Measurements from ENCODE around the gene MAZ.
"Not testable (repeated sequence)": the region's sequence is repeated elsewhere in the genome, so short reads cannot be mapped to it uniquely, and the experiment has no call there.

MAZ gene

DNA sequence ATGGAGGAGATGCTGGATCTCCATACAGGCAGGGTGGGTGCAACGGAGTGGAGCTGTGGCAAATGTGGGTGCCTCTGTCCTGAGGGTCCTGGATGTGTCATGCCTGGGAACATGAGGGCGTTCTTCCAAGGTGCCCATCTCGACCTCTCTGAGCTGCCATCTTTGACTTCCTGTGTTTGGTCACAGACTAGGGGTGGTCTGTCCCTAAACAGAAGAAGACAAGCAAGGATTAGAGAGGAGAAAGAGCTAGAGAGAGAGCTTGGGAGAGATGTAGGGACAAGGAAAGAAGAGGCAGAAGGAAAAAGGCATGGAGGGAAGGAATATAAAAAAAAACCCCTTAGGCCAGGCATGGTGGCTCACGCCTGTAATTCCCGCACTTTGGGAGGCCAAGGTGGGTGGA, 31.6 kb upstream of the MAZ start:
- TF ChIP-seq GATA1 (IDR thresholded peaks at IDR 0.05; ENCODE audit: low read depth, low read length) (no peak), POLR2A (IDR thresholded peaks at IDR 0.05; ENCODE audit: low read length) (no peak)
- no peak for DNase-seq

DNA sequence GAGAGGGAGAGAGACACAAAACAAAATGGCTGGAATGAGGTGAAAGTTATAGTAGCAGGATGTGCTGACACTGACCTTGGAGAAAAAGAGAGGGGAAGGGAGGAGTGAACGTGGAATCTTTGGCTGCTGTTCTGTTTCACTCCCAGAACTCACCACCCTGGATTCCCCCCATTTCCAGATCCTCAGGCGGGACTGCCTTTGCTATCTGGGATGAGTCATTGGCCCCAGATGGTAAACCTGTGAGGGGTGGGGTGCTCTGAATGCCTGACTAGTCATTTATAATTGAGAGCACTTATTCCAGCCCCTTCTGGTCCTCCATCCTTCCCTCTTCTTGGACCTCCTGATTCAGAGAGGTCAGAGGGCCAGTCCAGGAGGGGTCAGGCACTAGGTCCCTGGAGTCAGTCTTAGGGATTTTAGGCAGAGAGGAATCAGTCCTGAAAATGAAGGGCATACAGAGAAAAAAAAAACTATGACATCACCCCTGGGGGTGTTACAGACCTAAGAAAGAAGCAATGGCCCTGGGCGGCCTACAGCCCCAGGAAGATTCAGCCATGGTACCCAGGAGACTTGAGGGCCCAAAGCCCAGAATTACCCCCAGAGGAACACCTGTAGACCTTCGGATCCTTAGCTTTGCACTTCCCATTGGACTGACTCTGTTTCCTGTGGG, 30.5 kb upstream of the MAZ start:
- no peak for TF ChIP-seq GATA1 (IDR thresholded peaks at IDR 0.05; ENCODE audit: low read depth, low read length)
- TF ChIP-seq POLR2A (IDR thresholded peaks at IDR 0.05; ENCODE audit: low read length): no peak
- DNase-seq: no peak

DNA sequence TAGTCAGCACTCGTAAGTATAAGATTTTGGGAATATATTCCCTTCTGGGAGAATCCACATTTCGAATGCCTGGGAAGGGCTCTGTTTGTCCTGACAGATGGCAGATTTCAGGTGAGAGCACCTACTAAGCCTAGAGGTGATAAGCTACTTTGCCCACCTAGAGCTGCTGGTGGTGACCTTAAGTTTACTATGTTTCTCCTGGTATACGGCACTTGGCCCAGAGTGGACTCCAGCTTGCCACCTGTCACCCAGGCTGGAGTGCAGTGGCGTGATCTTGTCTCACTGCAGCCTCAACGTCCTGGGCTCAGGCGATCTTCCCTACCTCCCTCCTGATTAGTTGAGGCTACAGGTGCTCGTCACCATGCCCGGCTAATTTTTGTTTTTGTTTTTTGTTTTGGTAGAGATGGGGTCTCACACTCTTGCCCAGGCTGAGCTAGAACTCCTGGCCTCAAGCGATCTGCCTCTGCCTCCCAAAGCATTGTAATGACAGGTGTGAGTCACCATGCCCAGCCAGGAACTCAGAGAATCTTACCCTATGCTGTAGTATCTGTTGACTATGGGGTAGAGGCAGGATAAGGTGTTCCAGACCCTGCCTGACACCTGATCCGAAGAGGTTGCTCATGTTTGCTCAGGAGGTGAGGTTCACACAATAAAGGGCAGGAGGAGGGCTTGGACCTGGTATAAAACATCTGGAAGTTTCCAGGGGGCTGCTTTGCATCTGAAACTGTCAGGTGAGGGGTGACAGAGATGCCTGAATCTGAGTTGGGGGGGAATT, 28.6 kb upstream of the MAZ start, which contains the start of gene ZG16:
TSS of gene ZG16 (plus strand) at position 681 of the 775 bp plus-strand sequence. CDS start 1,011 bp downstream, outside the sequence.
- TF ChIP-seq POLR2A (IDR thresholded peaks at IDR 0.05; ENCODE audit: low read length) (no peak), GATA1 (IDR thresholded peaks at IDR 0.05; ENCODE audit: low read depth, low read length) (no peak)
- DNase-seq: no peak

DNA sequence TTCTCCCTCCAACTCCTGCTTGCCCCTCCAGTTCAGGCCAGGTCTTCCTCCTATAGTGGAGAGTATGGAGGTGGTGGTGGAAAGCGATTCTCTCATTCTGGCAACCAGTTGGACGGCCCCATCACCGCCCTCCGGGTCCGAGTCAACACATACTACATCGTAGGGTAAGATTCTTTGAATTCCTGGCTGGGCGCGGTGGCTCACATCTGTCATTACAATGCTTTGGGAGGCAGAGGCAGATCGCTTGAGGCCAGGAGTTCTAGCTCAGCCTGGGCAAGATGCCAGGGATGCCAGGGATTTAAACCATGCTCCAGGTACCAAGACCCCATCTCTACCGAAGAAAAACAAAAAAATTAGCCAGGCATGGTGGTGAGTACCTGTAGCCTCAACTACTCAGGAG, 26.9 kb upstream of the MAZ start:
- no peak for TF ChIP-seq GATA1 (IDR thresholded peaks at IDR 0.05; ENCODE audit: low read depth, low read length)
- TF ChIP-seq POLR2A (IDR thresholded peaks at IDR 0.05; ENCODE audit: low read length): no peak
- DNase-seq: no peak

DNA sequence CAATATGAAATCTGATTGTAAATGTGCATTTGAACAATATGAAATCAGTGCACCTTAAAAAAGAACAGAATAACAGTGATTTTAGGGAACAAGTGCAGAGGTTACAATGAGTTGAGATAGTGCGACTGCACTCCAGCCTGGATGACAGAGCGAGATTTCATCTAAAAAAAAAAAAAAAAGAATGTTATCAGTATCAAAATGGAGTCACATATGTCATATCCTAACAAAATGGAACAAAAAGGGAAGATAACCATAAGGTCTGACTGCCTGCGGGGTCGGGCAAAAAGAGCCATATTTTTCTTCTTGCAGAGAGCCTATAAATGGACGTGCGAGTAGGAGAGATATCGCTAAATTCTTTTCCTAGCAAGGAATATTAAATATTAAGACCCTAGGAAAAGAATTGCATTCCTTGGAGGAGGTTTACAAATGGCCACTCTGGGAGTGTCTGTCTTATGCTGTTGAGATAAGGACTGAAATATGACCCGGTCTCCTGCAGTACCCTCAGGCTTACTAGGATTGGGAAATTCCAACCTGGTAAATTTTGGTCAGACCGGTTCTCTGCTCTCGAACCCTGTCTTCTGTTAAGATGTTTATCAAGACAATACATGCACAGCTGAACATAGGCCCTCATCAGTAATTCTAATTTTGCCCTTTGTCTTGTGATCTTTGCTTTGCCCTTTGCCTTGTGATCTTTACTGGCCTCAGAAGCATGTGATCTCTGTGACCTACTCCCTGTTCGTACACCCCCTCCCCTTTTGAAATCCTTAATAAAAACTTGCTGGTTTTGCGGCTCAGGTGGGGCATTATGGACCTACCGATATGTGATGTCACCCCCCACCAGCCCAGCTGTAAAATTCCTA, 23.0 kb upstream of the MAZ start:
- not testable (repeated sequence) for DNase-seq

DNA sequence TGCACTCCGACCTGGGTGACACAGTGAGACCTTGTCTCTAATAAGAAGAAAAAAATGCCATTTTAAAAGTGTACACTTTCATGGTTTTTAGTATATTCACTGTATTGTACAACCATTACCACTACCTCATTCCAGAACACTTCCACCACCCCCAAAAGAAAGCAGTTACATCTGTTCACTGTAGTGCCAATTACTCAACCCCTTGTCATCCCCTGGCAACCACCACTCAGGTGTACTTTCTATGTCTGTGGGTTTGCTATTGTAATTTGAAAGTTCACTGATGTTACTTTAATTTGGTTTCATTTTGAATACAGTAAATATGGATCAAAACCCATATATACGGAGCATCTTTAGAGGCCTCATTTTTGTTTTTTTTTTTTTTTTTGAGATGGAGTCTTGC, 22.2 kb upstream of the MAZ start:
- no peak for TF ChIP-seq GATA1 (IDR thresholded peaks at IDR 0.05; ENCODE audit: low read depth, low read length)
- TF ChIP-seq POLR2A (IDR thresholded peaks at IDR 0.05; ENCODE audit: low read length): no peak
- DNase-seq: no peak

DNA sequence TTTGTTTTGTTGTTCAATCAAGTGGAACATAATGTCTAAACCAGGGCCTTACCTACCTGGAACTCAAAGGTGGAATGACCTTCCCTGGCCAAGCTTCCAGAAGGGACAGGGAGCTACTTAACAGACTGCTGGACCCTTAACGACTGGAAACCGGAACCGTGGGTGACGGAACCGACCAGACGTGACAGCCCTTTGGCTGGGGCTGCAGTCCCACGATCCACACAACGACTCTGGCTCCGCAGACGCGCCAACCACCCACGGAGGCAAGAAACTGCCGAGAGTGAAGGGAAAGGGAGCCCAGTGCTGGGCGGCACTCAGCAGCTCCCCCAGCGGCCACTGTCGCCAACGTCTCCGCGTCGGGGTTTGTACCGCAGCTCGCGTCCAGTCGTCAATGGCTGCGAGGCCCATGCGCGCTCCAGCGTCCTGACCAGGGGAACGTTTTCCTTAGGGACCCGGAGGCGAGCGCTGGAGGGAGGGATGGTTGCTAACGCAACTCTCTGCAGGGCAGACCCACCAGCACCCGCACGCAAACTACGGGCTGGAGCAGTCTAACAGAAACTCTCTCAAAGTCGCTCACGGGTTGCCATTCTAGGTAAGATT, 21.3 kb upstream of the MAZ start:
- TF ChIP-seq GATA1 (IDR thresholded peaks at IDR 0.05; ENCODE audit: low read depth, low read length) (no peak), POLR2A (IDR thresholded peaks at IDR 0.05; ENCODE audit: low read length) (no peak)
- peak; percentile 65 to 73 for DNase-seq

DNA sequence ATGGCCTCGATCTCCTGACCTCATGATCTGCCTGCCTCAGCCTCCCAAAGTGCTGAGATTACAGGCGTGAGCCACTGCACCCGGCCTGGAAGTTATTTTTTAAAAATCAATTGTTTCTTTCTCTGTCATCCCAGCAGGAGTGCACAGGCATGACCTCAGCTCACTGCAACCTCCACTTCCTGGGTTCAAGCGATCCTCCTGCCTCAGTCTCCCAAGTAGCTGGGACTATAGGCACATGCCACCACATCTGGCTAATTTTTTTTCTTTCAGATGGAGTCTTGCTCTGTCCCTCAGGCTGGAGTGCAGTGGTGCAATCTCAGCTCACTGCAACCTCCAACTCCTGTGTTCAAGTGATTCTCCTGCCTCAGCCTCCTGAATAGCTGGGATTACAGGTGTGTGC, 19.2 kb upstream of the MAZ start:
- not testable (repeated sequence) for DNase-seq

DNA sequence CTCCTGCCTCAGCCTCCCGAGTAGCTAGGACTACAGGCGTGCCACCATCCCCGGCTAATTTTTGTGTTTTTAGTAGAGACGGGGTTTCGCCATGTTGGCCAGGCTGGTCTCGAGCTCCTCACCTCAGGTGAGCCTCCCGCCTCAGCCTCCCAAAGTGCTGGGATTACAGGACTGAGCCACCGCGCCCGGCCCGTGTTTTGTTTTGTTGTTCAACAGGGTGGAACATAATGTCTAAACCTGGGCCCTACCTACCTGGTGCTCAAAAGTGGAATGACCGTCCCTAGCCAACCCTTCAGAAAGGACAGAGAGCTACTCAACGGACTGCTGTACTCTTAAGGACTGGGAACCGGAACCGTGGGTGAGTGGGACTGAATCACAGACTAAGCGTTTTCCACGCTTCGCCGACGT, 16.6 kb upstream of the MAZ start:
- no peak for TF ChIP-seq POLR2A (IDR thresholded peaks at IDR 0.05; ENCODE audit: low read length)
- no peak for TF ChIP-seq GATA1 (IDR thresholded peaks at IDR 0.05; ENCODE audit: low read depth, low read length)

DNA sequence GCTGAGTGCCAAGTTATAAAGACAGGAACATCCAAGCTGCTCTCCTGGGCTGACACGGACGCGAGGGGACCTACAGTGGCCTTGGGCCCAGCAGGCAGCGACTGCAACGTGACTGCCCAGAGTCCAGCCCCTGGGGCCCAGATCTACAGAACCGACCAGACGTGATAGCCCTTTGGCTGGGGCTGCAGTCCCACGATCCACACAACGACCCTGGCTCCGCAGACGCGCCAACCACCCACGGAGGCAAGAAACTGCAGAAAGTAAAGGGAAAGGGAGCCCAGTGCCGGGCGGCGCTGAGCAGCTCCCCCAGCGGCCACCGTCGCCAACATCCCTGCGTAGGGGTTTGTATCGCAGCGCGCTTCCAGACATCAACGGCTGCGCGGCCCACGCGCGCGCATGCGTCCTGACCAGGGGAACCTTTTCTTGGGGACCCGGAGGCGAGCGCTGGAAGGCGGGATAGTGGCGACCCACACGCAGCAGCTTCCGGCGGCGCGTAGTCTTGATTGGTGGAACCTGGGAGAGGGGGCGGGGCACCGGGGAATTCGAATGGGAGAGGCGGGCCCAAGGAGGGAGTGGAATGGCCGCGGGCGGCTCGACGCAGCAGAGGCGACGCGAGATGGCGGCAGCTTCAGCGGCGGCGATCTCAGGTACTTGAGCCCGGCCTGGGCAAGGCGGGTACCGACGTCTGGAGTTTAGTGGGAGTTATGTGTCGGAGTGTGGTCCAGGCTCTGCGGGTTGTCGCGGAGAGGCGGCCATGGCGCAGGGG, 16.0 kb upstream of the MAZ start, which contains the start of gene KIF22:
TSS of gene KIF22 (plus strand) at position 569 of the 766 bp plus-strand sequence. CDS start at position 578, 9 bp downstream.
- DNase-seq: peak; percentile 99 to 100
- TF ChIP-seq POLR2A (IDR thresholded peaks at IDR 0.05; ENCODE audit: low read length): peak; percentile 94
- TF ChIP-seq GATA1 (IDR thresholded peaks at IDR 0.05; ENCODE audit: low read depth, low read length): no peak

More for the DNA sequence above, 16.6 kb upstream of the MAZ start:
- no peak for DNase-seq

DNA sequence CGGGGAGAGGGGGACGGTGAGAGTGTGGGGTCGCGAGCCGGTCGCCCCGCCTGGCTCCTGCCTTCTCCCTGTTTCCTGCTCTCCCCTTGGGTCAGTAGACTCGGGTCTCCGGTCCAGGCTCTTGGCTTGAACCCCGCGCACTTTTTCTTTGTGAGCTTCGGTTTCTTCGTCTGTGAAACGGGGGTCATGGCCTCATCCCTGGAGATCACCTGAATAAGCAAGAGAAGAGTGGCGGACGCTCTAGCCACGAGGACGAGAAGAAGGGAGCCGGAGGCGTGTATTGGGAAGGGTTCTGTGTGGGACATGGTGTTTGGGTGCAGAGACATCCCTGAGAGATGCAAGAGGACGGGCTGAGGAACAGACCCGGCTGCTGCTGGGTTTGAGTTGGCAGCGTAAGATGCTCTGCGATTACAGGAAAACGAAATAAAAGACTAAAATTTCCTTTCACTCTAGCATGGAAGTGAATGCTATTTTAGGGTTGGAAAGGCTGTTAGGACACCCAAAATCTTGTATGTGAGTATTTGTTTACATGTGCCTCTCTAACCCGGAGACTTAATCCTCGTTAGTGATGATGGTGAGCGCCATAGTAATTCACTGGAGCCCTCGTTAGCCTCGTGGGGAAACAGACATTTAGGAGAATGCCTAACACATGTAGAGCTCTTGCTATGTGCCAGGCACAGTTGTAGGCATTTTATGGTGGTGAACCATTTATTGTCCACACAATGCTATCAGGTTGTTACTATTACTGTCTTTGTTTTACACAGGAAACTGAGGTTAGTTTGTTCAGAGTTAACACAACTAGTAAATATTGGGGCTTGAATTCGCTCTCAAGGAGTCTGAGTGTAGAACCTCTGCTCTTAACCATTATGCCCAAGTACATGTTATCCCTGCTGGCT, 15.1 kb upstream of the MAZ start:
- DNase-seq: peak in 1 of 2 experiments; percentile 72

More for the DNA sequence above, 15.1 kb upstream of the MAZ start:
- no peak for TF ChIP-seq GATA1 (IDR thresholded peaks at IDR 0.05; ENCODE audit: low read depth, low read length)
- TF ChIP-seq POLR2A (IDR thresholded peaks at IDR 0.05; ENCODE audit: low read length): no peak

Measured in erythroblast (primary cell).